Measurements from ENCODE around the gene CUL4A. TPM values are rescaled to one million over a fixed set of nuclear protein-coding genes. Genes with fewer than 3 reads are reported as not detected.

CUL4A gene
- total RNA-seq, 4 donors from 2014 or later = 55.8 to 110 (median 76.8) TPM

- Histone ChIP-seq H3K27ac (no peak overlapping the region), H3K9me3 (no peaks in the 10 kb centered on the region), H3K4me3 (no peak overlapping the region), H3K36me3 (peaks cover 8 to 82% (median 30%) of the 10 kb centered on the region in 3 donors), H3K27me3 (no peaks in the 10 kb centered on the region), H3K4me1 (peaks cover 0 to 16% (median 0%) of the 10 kb centered on the region in 3 donors)
- no peak for DNase-seq
- TF ChIP-seq CTCF (IDR thresholded peaks at IDR 0.05) = no peak
- no peak for TF ChIP-seq POLR2A (IDR thresholded peaks at IDR 0.05)
- WGBS, 2 donors = 85 to 90% methylated on average over 14 of the region's 14 CpGs
- intact Hi-C loops (cut with DNase I) = no loop called here
Measured at GRCh38 chr13:113183450-113184129, 25.8 kb upstream of the CUL4A start.

DNA sequence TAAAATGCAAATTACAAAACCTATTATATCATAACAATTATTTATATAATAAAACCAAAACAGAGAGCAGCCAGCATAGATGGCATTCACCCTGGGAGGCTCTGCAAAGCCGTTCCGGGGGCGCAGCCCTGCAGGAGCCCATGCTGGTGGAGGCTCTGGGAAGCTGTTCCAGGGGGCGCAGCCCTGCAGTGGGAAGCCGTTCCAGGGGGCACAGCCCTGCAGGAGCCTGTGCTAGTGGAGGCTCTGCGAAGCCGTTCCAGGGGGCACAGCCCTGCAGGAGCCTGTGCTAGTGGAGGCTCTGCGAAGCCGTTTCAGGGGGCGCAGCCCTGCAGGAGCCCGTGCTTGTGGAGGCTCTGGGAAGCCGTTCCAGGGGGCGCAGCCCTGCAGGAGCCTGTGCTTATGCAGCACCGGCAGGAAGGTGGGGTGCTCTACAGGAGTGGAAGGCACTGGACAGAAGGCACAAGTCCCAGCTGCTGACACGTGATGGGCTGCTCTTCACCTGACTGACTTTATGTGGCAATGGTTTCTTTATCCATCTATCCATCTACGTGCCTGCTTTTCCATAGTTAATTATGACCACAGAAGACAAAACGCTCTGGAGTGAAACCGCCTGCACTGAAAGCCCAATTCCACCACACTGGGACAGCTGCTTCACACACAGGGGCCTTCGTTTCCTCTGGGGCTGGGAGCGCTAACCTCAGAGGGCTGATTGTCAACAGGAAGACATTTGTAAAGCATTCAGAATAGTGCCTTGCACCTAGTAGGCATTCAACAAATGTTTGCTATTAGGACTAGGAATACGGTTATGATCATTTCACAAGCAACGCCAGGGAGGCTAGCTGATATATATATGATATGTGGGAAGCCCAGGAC, 24.6 kb upstream of the CUL4A start:
- DNase-seq = no peak
- WGBS, 2 donors = 82 to 90% methylated on average over 15 to 17 of the region's 22 CpGs
- no peaks in the 10 kb centered on the region for H3K9me3 ChIP-seq
- H3K27me3 ChIP-seq = no peaks in the 10 kb centered on the region
- TF ChIP-seq CTCF (IDR thresholded peaks at IDR 0.05) (no peak), POLR2A (IDR thresholded peaks at IDR 0.05) (no peak)
- peaks cover 0 to 16% (median 0%) of the 10 kb centered on the region in 3 donors for H3K4me1 ChIP-seq
- intact Hi-C loops (cut with DNase I) = no loop called here
- H3K36me3 ChIP-seq = peaks cover 1 to 82% (median 19%) of the 10 kb centered on the region in 3 donors
- H3K4me3 ChIP-seq = no peak overlapping the region
- H3K27ac ChIP-seq = no peak overlapping the region

DNA sequence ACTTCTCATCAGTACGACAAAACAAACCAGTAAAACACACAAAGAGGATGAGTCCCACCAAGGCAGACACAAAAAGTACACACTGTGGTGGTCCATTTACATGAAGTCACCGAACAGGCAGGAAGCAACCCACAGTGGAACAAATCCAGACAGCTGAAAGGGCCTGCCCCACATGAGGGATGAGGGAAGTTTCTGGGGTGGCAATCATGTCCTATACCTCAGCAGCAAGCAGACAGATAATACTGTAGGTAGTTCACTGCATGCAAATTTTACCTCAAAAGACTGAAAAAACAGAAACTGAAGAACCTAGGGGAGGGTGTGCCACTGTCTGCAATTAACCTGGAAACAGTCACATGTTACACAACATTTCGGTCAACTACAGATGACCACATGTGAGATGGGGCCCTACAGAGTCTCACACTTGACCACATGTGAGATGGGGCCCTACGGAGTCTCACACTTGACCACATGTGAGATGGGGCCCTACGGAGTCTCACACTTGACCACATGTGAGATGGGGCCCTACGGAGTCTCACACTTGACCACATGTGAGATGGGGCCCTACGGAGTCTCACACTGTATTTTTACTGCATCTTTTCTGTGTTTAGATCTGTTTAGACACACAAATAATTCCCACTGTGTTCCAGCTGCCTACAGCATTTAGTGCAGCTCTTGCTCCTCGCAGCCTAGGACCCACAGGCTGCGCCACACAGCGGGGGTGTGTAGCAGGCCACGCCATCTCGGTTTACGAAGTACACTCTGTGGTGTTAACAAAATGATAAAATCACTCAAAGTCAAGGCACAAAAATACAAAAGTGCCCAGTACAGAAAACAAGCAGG, 23.1 kb upstream of the CUL4A start:
- Histone ChIP-seq H3K36me3 (peaks cover 0 to 82% (median 14%) of the 10 kb centered on the region in 3 donors), H3K4me1 (peaks cover 0 to 16% (median 0%) of the 10 kb centered on the region in 3 donors), H3K9me3 (no peaks in the 10 kb centered on the region), H3K4me3 (no peak overlapping the region), H3K27me3 (no peaks in the 10 kb centered on the region), H3K27ac (peak overlapping the region in 3 of 4 donors; percentile 53 to 74 (median 68))
- TF ChIP-seq POLR2A (IDR thresholded peaks at IDR 0.05) = no peak
- no peak for TF ChIP-seq CTCF (IDR thresholded peaks at IDR 0.05)
- WGBS, 2 donors = 69 to 75% methylated on average over 12 of the region's 13 CpGs
- no peak for DNase-seq
- intact Hi-C loops (cut with DNase I) = no loop called here

DNA sequence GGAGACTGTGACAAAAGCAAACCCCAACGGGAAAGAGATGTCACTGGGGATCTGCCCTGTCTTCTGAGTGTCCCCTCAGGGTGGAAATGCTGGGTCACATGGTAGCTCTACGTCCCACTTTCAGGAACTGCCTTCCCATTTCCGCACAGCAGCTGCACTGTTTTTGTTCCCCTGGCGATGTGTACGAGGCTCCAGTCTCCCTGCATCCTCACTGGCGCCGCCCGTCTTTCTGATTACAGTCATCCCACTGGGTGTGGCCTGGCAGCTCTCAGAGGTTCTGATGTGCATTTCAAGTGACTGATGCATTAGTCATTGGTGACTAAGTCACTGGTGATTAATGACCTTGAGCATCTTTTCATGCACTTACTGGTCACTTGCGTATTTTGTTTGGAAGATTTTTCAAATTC, 22.1 kb upstream of the CUL4A start:
- H3K27me3 ChIP-seq = no peaks in the 10 kb centered on the region
- 19 to 26% methylated on average over 9 of the region's 9 CpGs for WGBS, 2 donors
- peaks cover 0 to 82% (median 14%) of the 10 kb centered on the region in 3 donors for H3K36me3 ChIP-seq
- peak overlapping the region in 2 of 4 donors; percentile 9 to 10 for H3K4me3 ChIP-seq
- intact Hi-C loops (cut with DNase I) = no loop called here
- H3K4me1 ChIP-seq = peaks cover 0 to 16% (median 0%) of the 10 kb centered on the region in 3 donors
- H3K9me3 ChIP-seq = no peaks in the 10 kb centered on the region
- peak overlapping the region; percentile 53 to 74 (median 64) for H3K27ac ChIP-seq
- DNase-seq = peak; percentile 15
- TF ChIP-seq CTCF (IDR thresholded peaks at IDR 0.05) = no peak
- TF ChIP-seq POLR2A (IDR thresholded peaks at IDR 0.05) = no peak
